Suppressor macrophage treated with lipopolysaccharide for 4 hours (primary cell): ENCODE measurements around the gene ATP2B1.
"Not testable (repeated sequence)": the region's sequence is repeated elsewhere in the genome, so short reads cannot be mapped to it uniquely, and the experiment has no call there.

Experiments used
- DNase-seq: peaks from one replicate; pipeline ENCODE4 v3.0.0-alpha.2; 2020

The ATP2B1 gene

DNA sequence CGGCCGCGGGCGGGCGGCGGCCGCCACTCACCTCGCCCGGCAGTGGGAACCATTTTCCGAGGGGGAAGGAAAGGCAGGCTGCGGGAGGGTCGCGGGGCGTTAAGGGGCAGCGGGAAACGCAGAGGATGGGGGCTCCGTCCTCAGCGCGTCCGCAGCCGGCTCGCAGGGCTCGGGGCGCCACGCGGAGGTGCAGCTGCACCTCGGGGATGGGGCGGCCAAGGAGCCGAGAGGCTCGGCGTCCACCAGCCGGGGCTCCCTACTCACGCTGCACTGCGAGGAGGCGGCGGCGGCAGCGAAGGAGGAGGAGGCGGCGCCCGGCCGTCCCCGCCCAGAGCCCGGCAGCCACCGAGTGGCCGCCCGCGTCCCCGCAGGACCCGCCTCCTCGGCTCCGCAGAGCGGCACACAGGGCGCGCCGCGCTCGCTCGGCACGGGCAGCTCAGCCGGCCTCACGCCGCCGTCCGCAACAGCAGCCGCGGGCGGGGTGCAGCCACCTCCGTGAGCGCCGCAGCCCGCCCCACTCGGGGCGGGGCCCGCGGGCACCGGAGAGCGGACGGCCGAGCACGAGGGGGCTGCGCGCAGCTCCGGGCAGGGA lies at the start of gene ATP2B1:
Gene ATP2B1 (minus strand): TSS at position 274 of the 592 bp plus-strand sequence. CDS start 52,952 bp downstream, outside the sequence.
- DNase-seq, result peak; percentile 93

DNA sequence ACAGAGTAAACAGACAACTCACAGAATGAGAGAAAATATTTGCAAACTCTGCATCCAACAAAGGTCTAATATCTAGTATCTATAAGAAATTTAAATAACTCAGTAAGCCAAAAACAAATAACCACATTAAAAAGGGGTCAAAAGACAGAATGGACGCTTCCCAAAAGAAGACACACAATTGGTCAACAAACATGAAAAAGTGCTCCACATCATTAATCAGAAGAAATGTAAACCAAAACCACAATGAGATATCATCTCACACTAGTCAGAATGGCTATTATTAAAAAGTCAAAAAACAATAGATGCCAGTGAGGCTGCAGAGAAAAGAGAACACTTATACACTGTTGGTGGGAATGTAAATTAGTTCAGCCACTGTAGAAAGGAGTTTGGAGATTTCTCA lies 49.3 kb upstream of the ATP2B1 start:
- DNase-seq, result not testable (repeated sequence)

DNA sequence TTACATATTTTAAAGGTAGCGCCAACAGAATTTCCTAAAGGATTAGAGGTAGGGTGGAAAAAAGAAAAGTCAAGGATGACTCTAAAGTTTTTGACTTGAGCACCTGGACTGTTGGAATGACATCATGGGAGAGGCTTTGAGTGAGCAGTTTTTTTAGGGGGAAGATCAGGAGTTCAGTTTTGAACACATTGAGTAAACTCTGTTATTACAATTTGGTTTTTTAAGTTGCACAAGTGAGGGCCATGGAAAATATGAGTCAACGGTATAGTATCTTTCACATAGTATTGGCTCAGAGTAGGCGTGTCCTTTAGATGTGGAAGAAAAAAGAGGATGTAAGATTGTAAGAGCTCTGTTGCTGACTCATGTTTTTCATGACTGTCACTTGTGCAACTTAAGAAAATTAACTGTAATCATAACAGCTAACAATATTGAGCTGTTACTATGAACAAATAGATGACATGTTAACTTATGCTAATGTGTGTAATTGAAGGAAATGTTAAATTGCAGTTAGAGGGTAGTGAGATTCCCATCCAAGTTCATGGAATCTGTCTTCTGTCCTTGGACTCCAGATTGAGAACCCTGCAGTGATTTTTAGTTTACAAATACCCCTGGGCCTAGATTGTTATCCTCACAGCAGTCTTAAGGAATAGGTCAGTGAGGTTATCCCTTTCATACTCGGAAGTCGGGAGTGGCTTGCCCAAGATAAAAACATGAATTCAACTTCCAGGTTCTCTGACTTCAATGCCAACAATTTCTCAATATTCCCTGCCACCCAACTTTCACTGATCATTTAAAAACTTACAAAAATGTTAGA lies 48.2 kb upstream of the ATP2B1 start:
- DNase-seq, result peak; percentile 99

DNA sequence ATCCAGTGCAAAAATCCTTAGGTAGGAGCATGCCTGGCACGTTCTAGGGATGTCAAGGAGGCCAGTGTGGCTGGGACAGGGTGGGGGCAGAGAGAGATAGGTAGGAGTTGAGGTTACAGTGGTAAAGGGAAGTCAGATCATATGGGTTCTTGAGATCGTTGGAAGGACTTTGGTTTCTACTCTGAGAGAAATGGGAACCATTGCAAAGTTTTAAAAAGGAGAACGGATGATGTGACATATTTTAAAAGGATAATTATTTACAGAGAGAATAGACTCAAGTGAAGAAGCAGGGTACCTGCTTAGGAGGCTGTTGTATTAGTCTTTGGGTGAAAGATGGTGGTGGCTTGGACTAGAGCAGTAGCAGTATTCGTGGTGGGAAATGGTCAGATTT lies 47.6 kb upstream of the ATP2B1 start:
- DNase-seq, result peak; percentile 35

DNA sequence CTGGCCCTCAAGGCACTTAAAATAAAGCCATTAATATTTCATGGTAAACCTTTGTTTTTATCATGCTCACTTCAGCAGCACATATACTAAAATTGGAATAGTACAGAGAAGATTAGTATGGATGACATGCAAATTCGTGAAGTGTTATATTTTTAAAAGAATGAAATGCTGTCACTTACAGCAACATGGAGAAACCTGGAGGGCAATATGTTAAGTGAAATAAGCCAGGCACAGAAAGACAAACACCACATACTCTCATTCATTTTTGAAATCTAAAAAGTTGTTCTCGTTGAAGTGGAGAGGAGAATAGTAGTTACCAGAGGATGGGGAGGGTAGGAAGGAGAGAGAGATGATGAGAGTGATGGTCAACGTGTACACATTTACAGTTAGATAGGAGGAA lies 45.4 kb upstream of the ATP2B1 start:
- no peak for DNase-seq

DNA sequence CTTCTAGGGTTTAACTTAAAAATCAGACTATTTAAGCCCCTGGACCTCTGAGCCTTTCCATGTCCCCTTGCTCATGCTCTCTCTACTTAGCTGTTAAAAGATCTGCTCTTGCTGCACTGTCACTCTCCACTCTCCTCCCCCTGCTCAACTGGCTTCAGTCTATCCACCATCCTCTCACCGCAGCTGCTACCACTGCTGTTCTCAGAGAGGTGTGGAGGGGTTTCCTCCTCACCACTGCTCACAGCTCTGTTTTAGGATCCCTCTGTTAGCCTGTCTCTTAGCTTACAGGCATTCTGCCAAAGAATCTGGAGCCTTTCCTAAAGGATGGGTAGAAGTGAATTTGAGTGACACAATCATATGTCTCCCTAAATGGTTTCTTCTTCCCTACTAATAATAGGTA lies 43.7 kb upstream of the ATP2B1 start:
- no peak for DNase-seq

DNA sequence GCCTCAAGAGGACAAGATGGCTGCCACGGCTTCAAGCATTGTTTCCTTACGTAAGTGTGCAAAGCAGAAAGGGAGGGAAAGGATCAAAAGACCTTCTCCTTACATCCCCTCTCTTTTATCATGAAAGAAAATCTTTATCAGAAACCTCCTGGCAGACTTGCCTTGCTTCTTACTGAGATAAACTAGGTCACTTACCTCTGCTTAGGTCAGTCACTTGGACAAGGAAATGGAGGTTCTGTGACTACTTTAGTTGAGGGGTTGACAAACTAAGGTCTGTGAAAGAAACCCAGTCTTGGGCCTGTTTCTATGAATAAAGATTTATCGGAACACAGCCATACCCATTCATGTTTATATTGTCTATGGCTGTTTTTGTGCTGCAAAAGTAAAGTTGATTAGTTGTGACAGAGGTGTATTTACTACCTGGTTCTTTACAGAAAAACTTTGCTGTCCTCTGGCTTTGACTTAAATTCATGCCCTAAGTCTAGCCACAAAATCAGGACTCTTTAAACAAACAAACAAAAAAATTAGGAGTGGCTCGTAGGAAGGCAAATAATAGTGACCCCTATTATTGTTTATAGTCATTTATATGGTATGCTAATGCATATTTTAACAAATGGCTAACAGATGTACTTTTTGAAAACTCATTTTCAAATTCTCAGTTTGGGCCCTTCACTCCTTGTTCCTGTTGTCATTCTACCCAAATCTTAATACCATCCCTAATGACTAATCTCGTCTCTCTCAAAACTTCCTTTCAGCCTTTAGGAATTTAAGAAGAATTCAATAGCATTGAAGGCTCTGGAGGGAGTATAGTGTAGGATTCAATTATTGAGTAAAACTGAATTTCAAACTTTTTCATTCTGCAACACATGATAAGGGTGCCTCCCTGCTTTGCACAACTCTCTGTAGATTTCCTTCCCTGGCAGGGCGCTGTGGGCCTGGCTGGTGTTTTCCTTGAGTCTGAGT lies 42.0 kb upstream of the ATP2B1 start:
- no peak for DNase-seq

DNA sequence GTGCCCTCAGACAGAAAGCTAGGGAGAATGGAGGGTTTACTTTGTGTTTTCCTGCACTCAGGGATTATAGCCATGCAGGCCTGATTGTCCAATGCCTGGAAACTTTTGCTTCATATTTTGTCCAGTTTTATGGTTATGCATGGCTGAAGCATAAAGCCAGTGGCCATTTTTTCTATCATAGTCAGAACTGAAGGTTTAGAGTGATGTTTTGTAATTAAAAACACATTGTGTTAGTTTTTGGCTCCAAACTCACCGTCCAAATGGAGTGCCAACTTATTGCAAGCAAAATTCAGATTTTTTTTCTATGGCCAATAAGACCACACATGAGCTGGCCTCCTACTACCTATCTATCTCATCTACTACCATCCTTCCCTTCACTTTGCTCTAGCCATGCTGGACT lies 40.2 kb upstream of the ATP2B1 start:
- no peak for DNase-seq

DNA sequence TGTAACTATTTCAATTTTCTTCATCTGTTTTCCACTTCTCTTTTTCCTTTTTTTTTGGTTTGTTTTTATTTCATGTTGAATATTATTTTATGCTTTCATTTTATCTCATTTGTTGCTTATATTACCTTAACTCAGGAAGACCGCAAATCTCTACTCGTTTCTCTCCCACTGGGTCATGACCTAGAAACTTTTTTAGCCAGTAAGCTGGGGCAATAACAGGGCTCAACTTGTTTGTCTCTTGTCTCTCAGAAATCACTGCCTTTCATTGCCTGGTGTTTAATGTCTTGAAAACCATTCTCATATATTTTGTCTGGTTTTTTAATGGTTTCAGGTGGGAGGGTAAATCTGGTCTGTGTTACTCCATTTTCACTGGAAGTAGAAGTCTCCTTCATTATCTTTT lies 36.6 kb upstream of the ATP2B1 start:
- no peak for DNase-seq

DNA sequence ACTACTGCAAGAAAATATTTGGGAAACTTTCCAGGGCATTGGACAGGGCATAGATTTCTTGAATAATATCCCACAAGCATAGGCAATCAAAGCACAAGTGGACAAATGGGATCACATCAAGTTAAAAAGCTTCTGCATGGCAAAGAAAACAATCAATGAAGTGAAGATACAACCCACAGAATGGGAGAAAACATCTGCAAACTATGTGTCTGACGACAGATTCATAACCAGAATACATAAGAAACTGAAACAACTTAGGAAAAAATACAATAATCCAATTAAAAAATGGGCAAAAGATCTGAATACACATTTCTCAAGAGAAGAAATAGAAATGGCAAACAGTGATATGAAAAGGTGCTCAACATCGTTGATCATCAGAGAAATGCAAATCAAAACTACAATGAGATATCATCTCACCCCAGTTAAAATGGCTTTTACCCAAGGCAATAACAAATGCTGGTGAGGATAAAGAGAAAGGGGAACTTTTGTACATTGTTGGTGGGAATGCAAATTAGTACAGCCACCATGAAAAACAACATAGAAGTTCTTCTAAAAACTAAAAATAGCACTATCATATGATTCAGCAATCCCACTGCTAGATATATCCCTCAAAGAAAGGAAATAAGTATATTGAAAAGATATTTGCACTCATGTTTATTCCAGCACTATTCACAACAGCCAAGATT lies 33.8 kb upstream of the ATP2B1 start:
- no peak for DNase-seq

DNA sequence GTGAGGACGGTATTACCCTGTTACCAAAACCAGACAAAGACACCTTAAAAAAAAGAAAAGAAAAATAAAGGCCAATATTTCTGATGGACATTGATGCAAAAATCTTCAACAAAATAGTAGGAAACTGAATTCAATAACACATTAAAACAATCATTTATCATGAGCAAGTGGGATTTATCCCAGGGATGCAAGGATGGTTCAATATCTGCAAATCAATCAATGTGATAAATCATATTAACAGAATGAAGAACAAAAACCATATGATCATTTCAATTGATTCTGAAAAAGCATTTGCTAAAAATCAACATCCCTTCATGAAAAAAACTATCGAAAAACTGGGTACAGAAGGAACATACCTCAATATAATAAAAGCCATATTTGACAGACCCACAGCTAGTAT lies 32.3 kb upstream of the ATP2B1 start:
- DNase-seq, result no peak

DNA sequence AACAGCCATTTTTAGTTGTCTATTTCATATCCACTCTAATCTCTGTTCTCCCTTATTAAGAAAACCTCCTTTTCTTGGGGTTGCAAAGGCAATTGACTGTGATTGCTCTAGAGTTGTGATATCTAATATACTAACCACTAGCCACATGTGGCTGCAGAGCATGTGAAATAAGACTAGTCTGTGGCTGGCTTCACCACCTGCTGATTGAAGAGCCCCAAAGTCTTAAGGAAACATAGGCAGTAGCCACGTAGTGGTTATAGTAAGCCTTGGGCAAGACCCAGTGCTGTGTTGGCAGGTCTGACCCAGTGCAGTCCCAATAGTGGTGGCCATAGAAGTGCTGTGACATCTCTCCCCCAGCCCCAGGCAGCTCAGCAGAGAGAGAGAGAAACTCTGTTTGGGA lies 28.4 kb upstream of the ATP2B1 start:
- no peak for DNase-seq

DNA sequence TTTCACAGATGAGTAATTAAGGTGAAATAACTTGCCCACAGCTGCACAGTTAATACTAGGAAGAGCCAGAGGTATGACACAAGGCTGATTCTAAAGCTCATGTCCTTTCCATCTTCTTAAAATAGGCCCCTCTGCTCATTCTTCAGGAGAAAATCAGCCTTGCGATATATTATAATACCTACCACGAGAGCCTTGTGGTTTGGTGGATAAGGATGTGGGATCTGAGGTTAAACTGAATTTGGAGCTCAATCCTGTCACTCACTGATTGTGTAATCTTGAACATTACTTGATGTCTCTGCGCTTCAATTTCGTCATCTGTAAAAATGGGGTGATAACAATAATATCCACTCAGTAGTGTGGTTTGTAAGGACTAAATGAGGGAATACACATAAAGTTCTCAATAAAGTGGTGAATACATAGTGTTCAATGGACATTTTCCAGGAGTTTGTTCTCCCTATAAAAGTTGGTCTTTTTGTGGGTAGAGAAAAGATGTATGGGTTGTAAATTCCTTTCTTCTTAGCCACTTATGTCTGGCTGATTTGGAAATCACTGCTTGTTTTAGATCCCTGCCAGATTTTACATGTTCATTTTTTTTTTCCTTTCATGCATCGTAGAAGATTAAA lies 25.1 kb upstream of the ATP2B1 start:
- peak; percentile 76 for DNase-seq

DNA sequence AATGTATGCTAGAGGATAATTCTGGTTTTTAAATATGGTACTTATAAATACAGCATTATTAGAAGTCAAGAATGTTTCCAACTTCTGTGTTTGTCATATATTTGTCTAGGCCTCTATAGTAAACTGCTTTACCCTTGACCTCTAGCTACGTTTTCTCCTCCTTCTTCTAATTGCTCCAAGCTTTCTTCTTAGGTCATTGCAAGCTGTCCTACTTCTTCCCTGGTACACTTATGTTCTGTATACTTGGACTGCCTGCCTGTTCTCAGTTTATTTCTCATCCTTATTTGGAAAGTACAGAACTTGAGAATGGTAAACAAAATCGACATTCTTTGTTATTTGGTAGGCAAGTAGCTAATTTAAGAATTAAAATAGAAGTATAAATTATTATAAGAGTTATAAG lies 23.9 kb upstream of the ATP2B1 start:
- no peak for DNase-seq

DNA sequence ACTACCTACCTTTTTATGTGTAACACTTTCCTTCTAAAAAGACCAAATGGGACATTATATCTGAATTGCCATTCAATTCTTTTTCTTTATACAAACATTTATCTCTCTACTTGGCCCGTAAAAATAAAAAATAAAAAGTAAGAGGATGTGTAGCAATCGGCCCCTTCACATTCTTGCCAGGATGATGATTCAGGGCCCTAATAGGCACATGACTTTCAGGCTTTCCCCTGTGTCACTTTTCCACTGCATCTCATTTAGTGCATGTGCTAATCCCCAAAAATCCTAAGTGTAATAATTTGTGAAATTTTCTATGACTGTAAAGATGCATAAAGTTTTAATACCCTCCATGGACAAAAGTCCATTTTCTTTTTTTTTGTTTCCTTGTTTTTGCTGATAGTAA lies 23.0 kb upstream of the ATP2B1 start:
- DNase-seq, result peak; percentile 91

DNA sequence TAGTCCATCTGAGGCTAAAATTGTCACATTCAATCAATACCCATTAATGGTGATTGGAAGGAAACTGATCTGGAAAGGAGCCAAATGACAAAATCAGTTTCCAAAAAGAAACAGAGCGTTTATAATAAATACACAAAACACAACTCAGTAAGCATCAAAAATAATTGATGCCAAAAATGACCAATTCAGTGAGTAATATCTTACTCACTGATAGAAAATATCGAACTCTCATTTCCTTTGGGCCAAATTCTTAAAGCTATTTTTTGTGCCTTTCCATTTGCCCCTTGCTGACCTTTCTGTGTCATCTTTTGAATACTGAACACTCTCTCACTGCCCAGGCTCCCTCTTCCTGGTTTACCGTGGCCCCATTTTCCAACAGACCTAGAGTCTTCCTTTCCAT lies 22.5 kb upstream of the ATP2B1 start:
- DNase-seq, result peak; percentile 58

DNA sequence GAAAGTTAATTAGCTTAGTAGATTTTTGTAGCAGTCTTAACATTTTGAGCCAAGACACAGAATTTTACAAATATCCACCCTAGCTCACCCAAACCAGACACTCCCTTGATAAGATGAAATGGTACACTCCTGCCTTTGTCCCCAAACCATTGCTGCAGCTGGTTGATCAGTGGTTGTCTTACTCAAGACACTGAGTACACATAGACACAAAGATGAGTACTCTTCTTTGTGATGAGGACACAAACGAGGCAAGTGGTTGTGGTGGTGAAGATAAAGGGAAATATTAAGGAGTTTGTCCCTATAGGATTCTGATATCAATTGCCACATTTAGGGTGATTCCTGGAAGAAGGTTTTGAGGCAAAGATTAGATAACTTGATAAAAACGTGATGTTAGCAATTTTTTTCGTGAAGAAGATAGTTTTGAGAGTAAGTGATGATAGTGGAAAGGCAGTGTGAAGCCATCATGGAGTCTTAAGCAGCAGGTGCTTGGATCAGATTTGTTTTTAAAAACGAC lies 21.4 kb upstream of the ATP2B1 start:
- DNase-seq, result no peak

DNA sequence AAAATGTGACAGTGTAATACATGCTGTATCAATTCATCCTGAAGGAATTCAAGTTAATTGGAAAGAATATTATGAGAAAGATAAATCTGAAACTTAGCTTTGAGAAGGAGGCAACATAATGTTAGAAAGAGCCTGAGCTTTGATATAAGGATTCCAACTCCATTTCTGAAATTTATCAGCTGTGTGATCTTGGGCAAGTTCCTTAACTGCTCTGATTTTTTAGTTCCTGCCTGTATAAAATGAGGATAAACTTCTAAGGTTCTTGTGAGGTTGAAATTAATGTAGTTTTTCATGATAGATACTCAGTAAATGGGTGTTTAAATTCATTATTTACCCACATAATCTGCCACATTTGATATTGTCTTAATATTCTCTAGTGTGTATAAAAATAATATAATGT lies 14.6 kb upstream of the ATP2B1 start:
- no peak for DNase-seq

DNA sequence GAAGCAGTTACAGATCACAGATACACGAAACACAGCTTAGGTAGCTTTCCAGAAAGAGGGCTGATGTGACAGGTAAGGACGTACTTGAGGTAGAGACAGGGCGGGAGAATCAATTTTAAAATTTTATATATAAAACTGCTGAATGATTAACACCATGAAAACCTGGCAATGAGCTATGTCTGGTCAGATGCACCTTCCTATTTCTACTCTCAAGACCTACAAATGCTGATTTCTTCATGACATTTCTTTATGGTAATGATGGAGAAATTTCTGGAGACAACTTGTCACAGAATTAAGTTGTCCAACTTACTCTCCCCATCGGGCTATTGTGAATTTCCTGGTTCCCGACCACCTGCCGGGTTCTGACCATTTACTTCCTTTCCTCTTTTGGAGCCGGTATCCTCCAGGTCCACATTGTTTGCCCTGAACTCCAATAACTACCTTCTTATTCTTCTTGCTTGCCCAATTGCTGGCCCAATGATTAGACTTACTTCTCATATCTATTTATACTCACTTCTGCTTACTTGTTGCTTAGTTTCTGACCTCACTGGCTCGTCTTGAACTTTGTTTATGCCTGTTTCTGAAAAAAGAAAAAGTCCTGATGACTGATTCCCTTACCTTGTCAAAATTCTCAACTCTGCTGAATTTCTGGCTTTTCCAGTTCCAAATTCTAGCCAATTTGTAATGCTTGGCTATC lies 12.8 kb upstream of the ATP2B1 start:
- DNase-seq, result peak; percentile 71

DNA sequence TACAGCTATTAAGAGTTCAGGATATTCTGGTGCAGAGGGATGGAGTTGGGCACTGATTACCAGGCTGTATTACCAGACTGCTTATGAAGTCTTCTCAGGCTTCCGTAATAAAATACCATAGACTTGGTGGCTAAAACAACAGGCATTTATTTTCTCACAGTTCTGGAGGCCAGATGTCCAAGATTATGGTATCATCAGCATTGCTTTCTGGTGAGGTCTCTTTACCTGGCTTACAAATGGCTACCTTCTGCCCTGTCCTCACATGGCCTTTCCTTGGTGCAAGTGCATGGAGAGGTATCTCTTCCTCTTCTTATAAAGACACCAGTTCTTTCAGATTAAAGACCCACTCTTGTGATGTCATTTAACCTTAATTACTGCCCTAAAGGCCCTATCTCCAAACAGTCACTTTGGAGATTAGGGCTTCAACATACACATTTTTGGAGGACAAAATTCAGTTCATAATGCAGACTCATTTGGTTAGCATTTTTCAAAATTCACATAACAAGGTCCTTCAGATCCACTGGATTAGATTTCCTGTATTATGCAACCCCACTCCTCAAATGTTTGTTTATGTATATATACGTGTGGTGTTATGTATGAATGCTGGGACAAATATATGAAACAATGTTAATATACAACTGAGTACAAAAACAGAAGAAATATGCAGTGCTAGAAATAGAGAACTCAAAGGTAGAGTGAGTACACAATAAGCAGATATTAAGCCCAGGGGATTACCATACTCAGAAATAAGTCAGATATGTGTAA lies 9.3 kb upstream of the ATP2B1 start:
- no peak for DNase-seq

DNA sequence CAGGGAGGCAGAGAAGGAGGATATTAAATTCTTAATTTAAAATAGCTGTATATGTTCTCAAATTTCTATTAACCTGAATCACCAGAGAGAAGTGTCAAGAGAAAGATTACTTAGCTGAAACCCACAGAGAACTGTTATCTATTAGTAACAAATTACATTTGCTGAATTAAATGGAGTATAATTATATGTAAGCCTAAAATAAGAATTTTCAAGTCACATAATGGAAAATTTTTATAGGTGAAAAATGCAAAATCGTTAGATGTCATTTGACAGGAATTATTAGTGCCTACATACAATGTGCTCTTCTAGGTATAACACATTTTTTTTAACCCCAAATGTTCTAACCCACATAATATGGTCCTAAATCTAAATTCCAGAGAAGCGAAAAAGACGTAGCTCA lies 4.1 kb upstream of the ATP2B1 start:
- no peak for DNase-seq
